HG03520 (cell line): ENCODE measurements around the gene NAP1L4.
"Not testable (repeated sequence)": the region's sequence is repeated elsewhere in the genome, so short reads cannot be mapped to it uniquely, and the experiment has no call there.

ENCODE experiments used
- ATAC-seq: cut with Tn5 transposase; IDR thresholded peaks from one replicate; pipeline ENCODE4 v1.9.1; 2021; ENCODE audit warnings: mild to moderate bottlenecking, moderate library complexity; ENCODE audit not compliant: unreplicated experiment

Gene NAP1L4

DNA sequence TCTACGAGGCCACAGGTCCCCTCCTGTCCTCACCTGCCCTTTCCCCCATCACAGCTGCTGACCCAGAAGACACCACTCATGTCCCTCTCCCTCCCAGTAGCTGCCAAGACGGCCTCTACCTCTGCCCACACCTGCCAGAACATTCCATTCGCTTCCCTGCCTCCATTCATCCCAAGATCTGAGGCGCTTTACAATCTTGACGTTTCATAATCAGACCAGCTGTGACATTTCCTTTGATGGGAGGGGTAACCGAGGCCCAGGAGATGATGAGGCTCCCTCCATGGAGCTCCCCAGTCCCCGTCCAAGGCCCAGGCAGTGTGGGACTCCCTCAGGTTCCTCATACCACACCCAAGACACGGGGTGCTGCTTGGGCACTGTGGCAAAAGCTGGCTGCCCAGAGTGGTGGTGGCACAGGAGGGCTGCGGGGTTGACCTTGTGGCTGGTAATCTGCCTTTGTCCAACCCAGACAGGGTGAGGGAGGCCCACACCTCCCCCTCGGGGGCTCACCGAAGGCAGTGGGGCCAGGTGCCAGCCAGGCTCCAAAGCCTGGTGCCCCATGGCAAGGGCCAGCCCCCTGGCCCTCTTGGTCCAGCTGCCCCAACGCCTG lies 80.2 kb downstream of the NAP1L4 start:
- ATAC-seq: no peak

GRCh38 chr11:2911088-2911784 lies 80.9 kb downstream of the NAP1L4 start:
- ATAC-seq: no peak

- no peak for ATAC-seq
These were observed 81.7 kb downstream of the NAP1L4 start for GRCh38 chr11:2910401-2910955.

- ATAC-seq: no peak
These were observed 82.8 kb downstream of the NAP1L4 start for GRCh38 chr11:2909133-2909902.

GRCh38 chr11:2908130-2908529 lies 84.0 kb downstream of the NAP1L4 start:
- no peak for ATAC-seq

DNA sequence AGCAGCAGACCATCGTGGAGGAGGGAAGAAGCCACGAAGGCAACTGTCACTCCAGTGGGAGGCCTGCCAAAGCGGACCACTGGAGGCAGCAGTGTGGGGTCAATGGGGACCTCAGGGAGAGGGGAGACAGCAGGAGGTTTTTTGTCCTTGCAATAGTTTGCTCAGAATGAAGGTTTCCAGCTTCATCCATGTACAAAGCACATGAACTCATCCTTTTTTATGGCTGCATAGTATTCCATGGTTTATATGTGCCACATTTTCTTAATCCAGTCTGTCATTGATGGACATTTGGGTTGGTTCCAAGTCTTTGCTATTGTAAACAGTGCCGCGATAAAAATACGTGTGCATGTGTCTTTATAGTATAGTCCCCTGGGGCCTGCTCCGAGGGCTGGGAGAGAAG lies 86.8 kb downstream of the NAP1L4 start:
- ATAC-seq: not testable (repeated sequence)

- ATAC-seq: no peak
These were observed 87.7 kb downstream of the NAP1L4 start for GRCh38 chr11:2904153-2905052.

DNA sequence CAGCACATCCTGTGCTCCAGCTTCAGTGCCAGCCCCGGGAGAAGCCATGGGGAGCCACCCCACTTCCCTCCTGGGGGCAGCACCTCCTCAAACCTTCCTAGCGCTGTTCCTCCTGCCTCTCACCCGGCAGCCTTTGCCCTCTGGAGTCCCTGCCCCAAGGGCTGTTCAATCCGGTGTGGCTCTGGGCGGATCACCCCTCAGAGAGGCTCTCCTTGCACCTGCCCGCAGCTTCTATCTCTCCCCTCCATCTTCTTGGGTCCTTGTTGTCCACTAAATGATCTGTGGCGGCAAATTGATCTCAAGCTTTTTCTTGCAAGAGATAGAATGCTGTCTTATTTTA lies 88.5 kb downstream of the NAP1L4 start:
- no peak for ATAC-seq

DNA sequence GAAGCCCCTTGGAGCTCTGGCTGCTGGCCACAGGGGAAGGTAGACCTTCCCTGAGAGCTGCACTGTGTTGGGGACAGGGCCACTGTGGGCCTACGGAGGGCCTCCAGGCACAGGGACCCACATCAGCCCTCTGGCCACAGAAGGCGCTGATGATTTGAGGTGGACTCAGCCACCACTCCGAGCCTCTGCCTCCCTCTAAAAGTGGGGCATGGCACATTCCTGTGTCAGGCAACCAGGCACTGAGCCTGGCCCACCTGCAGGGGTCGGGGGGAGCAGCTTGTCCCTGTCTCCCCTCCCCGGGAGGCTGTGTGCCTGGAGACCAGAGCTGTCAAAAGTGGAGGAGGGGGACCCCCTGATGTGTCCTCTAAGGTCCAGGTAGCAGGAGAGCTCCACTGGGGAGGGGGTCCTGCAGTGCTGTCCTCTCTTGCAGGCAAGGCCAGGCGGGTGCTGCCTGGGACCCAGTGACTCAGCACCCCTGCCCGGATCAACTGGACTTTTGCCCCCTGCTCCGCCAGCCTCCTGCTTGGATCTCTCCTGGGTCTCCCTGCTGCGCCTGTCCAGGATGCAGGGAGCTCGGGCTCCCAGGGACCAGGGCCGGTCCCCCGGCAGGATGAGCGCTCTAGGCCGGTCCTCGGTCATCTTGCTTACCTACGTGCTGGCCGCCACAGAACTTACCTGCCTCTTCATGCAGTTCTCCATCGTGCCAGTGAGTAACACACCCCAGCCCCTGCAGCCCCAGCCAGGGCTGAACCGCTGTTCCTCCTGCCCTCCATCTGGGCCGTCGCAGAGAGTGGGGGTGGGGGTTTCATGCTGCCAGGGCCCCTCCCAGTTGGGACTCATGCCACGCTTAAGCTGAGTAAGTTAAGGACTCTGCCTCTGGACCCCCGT lies 89.1 kb downstream of the NAP1L4 start:
- ATAC-seq: no peak

- peak; percentile 93 for ATAC-seq
These were observed 90.0 kb downstream of the NAP1L4 start for GRCh38 chr11:2901854-2902783.

DNA sequence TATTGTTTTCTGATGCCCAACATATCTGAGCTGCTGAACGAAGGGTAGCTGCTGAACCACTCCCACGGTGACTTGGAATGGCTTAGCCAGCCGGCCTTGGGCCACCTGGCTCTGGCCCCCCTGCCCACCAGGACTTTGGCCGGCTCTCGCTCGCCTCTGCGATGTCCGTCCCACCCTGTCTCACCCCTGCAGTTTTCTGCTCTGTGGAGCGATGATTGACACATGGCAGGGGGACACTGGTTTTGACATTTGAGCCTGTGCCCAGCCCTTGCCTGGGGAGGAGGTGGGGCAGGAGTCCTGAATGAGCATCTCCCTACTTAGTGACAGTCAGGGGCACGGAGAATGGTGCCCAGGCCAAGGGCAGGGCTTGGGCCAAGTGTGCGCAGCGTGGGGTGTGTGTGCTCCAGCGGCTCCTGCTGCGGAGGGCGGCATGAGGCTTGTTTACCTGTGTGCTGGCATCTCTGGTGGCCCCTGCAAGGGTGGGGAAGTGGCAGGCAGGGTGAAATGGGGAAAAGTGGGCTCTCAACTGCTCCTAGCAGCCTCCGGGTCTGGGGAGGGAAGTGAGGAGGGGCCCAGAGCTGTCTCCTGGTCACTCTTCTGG lies 90.8 kb downstream of the NAP1L4 start:
- no peak for ATAC-seq

- ATAC-seq: no peak
These were observed 92.9 kb downstream of the NAP1L4 start for GRCh38 chr11:2899080-2899783.

DNA sequence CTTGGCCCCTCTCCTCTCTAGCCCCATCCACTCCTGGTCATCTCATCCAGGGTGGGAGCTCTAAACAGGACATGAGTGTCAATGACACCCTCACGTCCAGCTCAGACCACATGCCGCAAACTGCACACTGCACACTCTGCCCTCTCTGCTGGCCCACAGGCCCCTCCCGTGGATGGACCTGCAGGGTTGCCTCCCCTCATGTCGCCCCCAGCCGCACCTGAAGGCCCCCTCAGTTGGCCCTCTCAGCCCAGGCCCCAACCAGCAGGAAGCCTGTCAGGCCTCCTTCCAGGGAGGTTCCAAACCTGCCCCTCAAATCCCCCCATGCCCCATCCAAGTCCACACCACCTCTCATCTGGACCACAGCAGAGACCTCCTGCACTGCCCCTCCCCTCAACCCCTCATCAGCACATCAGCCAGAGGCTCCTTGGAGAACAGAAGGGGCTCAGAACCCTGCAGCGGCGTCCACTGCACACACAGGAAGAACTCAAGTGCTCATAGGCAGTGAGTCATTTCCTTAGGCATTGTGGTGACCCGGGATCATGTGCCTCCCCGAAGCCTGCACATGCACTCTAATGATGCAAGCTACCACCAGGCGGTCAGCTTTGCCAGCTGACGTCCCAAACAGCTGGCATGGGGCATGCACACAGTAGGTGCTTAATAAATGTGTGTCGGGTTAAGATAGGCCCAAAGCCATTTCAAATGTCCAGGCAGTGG lies 93.6 kb downstream of the NAP1L4 start:
- ATAC-seq: peak; percentile 46

DNA sequence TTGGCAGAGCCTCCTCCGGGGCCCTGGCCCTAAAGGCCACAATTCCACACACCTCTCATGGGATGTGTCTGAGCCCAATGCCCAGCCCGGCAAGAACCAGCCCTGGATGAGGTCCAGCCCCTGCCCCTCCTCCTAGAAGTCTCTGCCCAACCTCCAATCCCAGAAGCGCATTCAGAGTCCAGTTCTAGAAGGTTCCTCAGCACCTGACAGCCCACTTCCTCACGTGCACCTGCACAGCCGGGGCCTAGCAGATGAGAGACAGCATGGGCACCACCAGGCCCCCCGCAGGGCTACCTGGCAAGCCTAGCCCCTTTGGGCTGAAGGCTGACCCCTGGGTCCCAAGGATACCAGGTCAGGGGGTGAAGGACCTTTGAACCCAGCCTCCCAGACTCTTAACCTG lies 95.1 kb downstream of the NAP1L4 start:
- ATAC-seq: no peak

DNA sequence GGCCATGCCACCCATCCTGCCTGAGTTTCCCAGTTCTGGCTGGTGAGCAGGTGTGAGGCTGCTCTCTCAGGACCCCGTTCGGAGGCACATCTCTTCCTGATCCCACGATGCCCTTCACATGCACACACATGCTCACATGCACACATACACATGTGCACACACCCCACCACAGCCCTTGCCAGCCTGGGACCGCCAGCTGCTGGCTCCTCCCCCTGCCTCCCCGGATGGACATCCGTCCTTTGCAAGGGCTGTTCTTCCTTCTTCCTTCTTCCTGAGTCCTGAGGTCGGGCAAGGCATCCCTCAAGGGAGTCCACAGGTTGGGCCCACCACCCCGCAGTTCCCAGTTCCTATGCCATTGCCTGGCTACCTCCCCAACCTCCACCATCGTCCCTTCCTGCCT lies 96.1 kb downstream of the NAP1L4 start:
- ATAC-seq: no peak
